ENCODE data around the gene FBXO47.
A peak's percentile ranks its signal among the peaks of the same experiment; 100 is the strongest.
"Not testable (repeated sequence)": the region's sequence is repeated elsewhere in the genome, so short reads cannot be mapped to it uniquely, and the experiment has no call there.

FBXO47 gene

DNA sequence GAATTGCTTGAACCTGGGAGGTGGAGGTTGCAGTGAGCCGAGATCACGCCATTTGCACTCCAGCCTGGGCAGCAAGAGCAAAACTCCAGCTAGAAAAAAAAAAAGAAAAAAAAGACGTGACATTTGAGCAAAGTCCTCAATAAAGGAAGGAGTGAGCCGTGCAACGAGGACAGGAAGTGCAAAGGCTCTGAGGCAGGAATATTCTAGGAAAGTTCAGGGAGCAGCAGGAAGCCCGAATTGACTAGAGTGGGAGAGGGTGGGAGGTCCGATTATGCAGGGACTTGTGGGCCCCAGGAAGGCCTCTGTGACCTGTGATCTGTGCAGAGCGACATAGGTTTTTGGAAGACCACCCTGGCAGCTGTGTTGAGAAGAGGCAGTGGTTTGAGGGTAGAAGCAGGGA, 50.4 kb downstream of the FBXO47 start:
- no peak overlapping the region for H3K4me3 ChIP-seq (ENCODE audit: low read depth in 1 of 5, low read length in 5 of 5)
- H3K27me3 ChIP-seq (ENCODE audit: control insufficient read depth in 5 of 5, insufficient read depth in 4 of 5, low read length in 5 of 5), result no peaks in the 10 kb centered on the region
- no peaks in the 10 kb centered on the region for H3K9me3 ChIP-seq (ENCODE audit: control insufficient read depth in 5 of 5, low read length in 5 of 5)
- H3K36me3 ChIP-seq (ENCODE audit: control insufficient read depth in 5 of 5, insufficient read depth in 5 of 5, low read length in 5 of 5), result peaks cover 0 to 79% (median 66%) of the 10 kb centered on the region in 5 donors
- no peak overlapping the region for H3K27ac ChIP-seq (ENCODE audit: low read depth, low read length)
- H3K4me1 ChIP-seq (ENCODE audit: control insufficient read depth in 5 of 5, insufficient read depth in 5 of 5, low read length in 5 of 5), result peaks cover 14 to 69% (median 58%) of the 10 kb centered on the region in 5 donors
- H3K9ac ChIP-seq (ENCODE audit: low read length in 5 of 5), result no peak overlapping the region

DNA sequence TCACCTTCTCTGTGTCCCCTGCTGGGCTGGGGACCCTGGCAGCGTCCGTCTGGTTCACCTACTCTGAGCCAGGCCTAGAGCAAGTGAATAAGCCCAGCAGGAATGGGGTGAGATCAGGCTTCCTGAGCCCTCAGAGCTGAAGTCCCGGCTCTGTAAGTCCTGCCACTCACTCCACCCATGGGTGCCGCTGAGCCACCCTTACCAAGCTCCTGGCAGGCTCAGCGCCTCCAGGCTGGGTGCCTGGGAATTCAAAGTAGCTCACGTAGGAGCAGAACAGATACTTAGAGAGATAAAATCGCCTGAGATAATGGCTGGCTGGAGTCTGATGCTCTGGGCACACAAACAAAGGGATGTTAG, 51.6 kb downstream of the FBXO47 start:
- H3K9ac ChIP-seq (ENCODE audit: low read length in 5 of 5), result no peak overlapping the region
- H3K27me3 ChIP-seq (ENCODE audit: control insufficient read depth in 5 of 5, insufficient read depth in 4 of 5, low read length in 5 of 5), result no peaks in the 10 kb centered on the region
- peaks cover 14 to 62% (median 51%) of the 10 kb centered on the region in 5 donors for H3K4me1 ChIP-seq (ENCODE audit: control insufficient read depth in 5 of 5, insufficient read depth in 5 of 5, low read length in 5 of 5)
- H3K4me3 ChIP-seq (ENCODE audit: low read depth in 1 of 5, low read length in 5 of 5), result no peak overlapping the region
- peaks cover 0 to 88% (median 72%) of the 10 kb centered on the region in 5 donors for H3K36me3 ChIP-seq (ENCODE audit: control insufficient read depth in 5 of 5, insufficient read depth in 5 of 5, low read length in 5 of 5)
- no peaks in the 10 kb centered on the region for H3K9me3 ChIP-seq (ENCODE audit: control insufficient read depth in 5 of 5, low read length in 5 of 5)
- no peak overlapping the region for H3K27ac ChIP-seq (ENCODE audit: low read depth, low read length)

DNA sequence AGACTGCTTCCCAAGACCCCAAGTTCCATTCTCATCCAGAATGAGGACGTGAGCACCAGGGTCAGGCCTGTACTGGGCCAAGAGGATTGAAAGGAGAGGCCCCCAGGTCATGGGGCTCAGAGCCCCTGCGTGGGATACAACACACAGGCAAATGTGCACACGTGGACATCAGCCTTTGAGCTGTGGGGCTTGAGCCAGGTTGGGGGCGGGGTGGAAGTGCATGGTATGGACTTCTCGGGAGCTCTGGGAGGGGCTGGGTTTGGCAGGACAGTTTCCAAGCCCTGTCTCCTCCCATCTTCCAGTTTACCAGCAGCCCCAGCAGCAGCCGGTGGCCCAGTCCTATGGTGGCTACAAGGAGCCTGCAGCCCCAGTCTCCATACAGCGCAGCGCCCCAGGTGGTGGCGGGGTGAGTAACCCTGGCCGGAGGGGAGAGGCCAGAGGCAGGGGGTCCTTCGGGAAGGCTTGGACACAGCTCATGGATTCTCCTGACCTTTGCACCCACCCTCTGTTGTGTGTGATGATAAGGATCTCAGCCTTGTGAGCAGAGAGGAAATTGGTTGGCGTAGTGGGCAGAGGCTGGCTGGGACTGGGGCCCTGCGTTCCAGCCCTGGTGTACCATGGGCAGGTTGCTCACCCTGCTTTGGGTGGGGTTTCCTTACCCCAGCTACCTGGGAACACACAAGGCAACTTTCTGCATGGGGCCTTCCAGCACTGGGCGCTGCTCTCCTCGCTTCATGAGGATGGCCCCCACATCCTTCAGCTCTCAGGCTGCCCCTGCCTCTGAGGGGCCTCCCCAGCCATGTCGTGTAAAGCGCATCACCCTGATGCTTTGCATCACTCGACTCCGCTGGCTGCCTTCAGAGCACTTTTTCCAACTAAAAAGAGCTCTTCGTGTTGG, 52.2 kb downstream of the FBXO47 start:
- Histone ChIP-seq H3K4me1 (ENCODE audit: control insufficient read depth in 5 of 5, insufficient read depth in 5 of 5, low read length in 5 of 5) (peaks cover 14 to 56% (median 45%) of the 10 kb centered on the region in 5 donors), H3K9ac (ENCODE audit: low read length in 5 of 5) (no peak overlapping the region), H3K27me3 (ENCODE audit: control insufficient read depth in 5 of 5, insufficient read depth in 4 of 5, low read length in 5 of 5) (no peaks in the 10 kb centered on the region), H3K27ac (ENCODE audit: low read depth, low read length) (no peak overlapping the region), H3K9me3 (ENCODE audit: control insufficient read depth in 5 of 5, low read length in 5 of 5) (no peaks in the 10 kb centered on the region), H3K36me3 (ENCODE audit: control insufficient read depth in 5 of 5, insufficient read depth in 5 of 5, low read length in 5 of 5) (peaks cover 0 to 83% (median 68%) of the 10 kb centered on the region in 5 donors), H3K4me3 (ENCODE audit: low read depth in 1 of 5, low read length in 5 of 5) (no peak overlapping the region)

DNA sequence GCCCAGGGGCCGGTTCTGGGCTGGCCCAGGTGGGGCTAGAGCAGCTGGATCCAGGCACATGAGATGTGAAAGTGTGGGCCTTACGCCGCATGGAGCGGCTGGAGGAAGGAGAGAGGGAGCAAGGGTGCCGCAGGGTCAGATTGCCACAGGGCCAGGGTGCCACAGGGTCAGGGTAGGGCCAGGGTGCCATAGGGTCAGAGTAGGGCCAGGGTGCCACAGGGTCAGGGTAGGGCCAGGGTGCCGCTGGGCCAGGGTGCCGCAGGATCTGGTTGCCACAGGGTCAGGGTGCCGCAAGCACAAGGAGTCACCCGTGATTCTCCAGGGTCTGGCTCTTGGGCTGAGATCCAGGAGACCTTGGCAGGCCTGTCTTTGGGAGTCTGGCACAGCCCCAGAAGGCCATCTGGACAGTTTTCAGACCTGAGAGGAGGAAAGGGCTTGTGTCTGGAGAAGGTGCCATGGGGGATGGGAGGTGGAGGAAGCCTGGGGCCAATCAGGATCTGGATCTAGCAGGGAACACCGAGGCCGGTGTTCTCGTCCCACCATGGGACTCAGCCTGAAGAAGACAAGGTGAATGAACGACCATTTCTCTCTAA, 54.9 kb downstream of the FBXO47 start:
- peak overlapping the region in 3 of 5 donors; percentile 13 to 32 (median 28) for H3K9ac ChIP-seq (ENCODE audit: low read length in 5 of 5)
- no peaks in the 10 kb centered on the region for H3K27me3 ChIP-seq (ENCODE audit: control insufficient read depth in 5 of 5, insufficient read depth in 4 of 5, low read length in 5 of 5)
- peaks cover 13 to 62% (median 54%) of the 10 kb centered on the region in 5 donors for H3K4me1 ChIP-seq (ENCODE audit: control insufficient read depth in 5 of 5, insufficient read depth in 5 of 5, low read length in 5 of 5)
- H3K27ac ChIP-seq (ENCODE audit: low read depth, low read length), result peak overlapping the region; percentile 59
- peaks cover 0 to 74% (median 53%) of the 10 kb centered on the region in 5 donors for H3K36me3 ChIP-seq (ENCODE audit: control insufficient read depth in 5 of 5, insufficient read depth in 5 of 5, low read length in 5 of 5)
- H3K9me3 ChIP-seq (ENCODE audit: control insufficient read depth in 5 of 5, low read length in 5 of 5), result no peaks in the 10 kb centered on the region
- H3K4me3 ChIP-seq (ENCODE audit: low read depth in 1 of 5, low read length in 5 of 5), result peak overlapping the region in 2 of 5 donors; percentile 23 to 25

DNA sequence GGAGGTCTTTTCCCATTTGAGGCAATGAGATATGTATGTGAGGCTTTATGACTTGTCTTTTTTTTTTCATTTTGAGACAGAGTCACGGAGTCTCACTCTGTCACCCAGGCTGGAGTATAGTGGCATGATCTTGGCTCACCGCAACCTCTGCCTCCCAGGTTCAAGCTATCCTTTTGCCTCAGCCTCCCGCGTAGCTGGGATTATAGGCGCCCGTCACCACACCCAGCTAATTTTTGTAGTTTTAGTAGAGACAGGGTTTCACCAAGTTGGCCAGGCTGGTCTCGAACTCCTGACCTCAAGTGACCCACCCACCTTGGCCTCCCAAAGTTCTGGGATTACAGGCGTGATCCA, 55.5 kb downstream of the FBXO47 start:
- H3K36me3 ChIP-seq (ENCODE audit: control insufficient read depth in 5 of 5, insufficient read depth in 5 of 5, low read length in 5 of 5), result peaks cover 0 to 73% (median 47%) of the 10 kb centered on the region in 5 donors
- H3K9me3 ChIP-seq (ENCODE audit: control insufficient read depth in 5 of 5, low read length in 5 of 5); H3K4me3 ChIP-seq (ENCODE audit: low read depth in 1 of 5, low read length in 5 of 5); H3K27me3 ChIP-seq (ENCODE audit: control insufficient read depth in 5 of 5, insufficient read depth in 4 of 5, low read length in 5 of 5): not testable (repeated sequence)
- peak overlapping the region; percentile 59 for H3K27ac ChIP-seq (ENCODE audit: low read depth, low read length)
- peak overlapping the region in 1 of 5 donors; percentile 41 for H3K9ac ChIP-seq (ENCODE audit: low read length in 5 of 5)
- H3K4me1 ChIP-seq (ENCODE audit: control insufficient read depth in 5 of 5, insufficient read depth in 5 of 5, low read length in 5 of 5), result peaks cover 14 to 69% (median 60%) of the 10 kb centered on the region in 5 donors

DNA sequence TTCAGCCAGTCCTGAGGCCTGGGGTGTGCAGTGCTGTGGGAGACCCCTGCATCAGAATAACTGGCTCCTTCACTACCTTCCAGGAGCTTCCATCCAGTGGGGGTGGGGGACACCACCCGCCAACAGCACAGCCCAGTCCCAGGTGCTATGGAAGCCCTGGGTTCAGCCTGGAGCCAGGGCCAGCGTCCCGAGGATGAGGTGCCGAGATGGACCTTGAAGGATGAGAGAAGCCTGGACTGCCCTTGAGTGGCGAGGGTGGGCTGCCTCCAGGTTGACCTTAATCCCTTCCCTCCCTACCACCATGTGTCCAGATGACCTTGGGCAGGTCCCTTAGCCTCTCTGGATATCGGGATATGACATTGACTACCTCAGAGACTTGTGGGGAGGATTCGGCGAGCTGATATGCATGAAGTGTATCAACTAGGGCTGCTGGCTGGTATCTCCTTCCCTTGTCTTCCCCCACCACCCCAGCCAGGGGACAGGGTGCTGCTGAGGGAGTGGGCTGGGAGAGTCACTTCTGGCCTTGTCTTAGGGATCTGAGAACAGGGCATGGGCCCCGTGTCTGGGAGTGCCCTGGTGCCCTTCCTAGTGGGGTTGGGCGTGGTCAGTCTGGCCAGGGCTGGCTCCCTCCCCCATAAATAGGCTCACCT, 56.0 kb downstream of the FBXO47 start:
- Histone ChIP-seq H3K9me3 (ENCODE audit: control insufficient read depth in 5 of 5, low read length in 5 of 5) (no peaks in the 10 kb centered on the region), H3K36me3 (ENCODE audit: control insufficient read depth in 5 of 5, insufficient read depth in 5 of 5, low read length in 5 of 5) (peaks cover 0 to 71% (median 45%) of the 10 kb centered on the region in 5 donors), H3K4me1 (ENCODE audit: control insufficient read depth in 5 of 5, insufficient read depth in 5 of 5, low read length in 5 of 5) (peaks cover 14 to 72% (median 65%) of the 10 kb centered on the region in 5 donors), H3K27ac (ENCODE audit: low read depth, low read length) (peak overlapping the region; percentile 59), H3K27me3 (ENCODE audit: control insufficient read depth in 5 of 5, insufficient read depth in 4 of 5, low read length in 5 of 5) (no peaks in the 10 kb centered on the region), H3K9ac (ENCODE audit: low read length in 5 of 5) (peak overlapping the region in 1 of 5 donors; percentile 41), H3K4me3 (ENCODE audit: low read depth in 1 of 5, low read length in 5 of 5) (no peak overlapping the region)

DNA sequence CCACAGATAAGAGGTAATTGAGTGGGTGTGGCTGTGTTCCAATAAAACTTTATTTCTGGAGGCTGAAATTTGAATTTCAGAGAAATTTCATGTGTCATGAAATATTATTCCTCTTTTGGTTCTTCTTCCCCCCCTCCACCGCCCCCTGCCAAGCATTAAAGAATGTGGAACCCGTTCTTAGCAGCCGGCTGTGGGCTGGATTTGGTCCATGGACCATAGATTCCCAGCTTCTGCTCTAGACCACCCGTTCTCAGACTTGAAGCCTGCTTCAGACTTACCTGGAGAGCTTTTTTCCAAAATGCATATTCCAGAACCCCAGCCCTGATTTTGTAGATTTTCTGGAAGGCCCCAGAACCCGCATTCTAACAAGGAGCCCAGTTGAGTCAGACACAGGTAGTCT, 56.9 kb downstream of the FBXO47 start:
- H3K4me1 ChIP-seq (ENCODE audit: control insufficient read depth in 5 of 5, insufficient read depth in 5 of 5, low read length in 5 of 5), result peaks cover 14 to 73% (median 68%) of the 10 kb centered on the region in 5 donors
- no peaks in the 10 kb centered on the region for H3K9me3 ChIP-seq (ENCODE audit: control insufficient read depth in 5 of 5, low read length in 5 of 5)
- no peak overlapping the region for H3K27ac ChIP-seq (ENCODE audit: low read depth, low read length)
- H3K4me3 ChIP-seq (ENCODE audit: low read depth in 1 of 5, low read length in 5 of 5), result no peak overlapping the region
- no peaks in the 10 kb centered on the region for H3K27me3 ChIP-seq (ENCODE audit: control insufficient read depth in 5 of 5, insufficient read depth in 4 of 5, low read length in 5 of 5)
- no peak overlapping the region for H3K9ac ChIP-seq (ENCODE audit: low read length in 5 of 5)
- H3K36me3 ChIP-seq (ENCODE audit: control insufficient read depth in 5 of 5, insufficient read depth in 5 of 5, low read length in 5 of 5), result peaks cover 0 to 64% (median 36%) of the 10 kb centered on the region in 5 donors

DNA sequence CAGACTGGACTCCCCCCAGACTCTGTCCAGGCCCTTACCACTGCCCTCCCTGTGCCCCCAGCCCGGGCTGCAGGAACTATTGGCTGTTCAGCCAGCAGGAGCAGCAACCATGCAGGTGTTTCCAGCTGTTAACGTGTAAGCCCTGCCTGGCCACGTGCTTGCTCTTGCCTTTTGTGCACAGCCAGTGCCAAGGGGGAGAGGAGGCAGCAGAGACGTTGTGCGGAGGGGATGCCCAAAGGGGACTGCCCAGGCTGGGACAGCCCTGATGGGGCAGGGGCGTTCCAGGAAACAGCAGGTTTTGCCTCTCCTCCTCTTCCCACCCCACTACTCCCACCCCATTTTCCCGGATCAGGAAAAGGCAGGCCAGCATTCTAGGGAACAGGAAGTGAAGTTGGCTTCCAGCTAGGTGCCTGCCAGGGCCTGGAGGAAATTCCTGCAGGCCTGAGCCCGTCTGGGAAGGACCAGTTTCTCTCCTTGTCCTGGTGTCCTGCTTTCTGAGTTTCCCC, 58.5 kb downstream of the FBXO47 start:
- Histone ChIP-seq H3K4me3 (ENCODE audit: low read depth in 1 of 5, low read length in 5 of 5) (peak overlapping the region in 1 of 5 donors; percentile 6), H3K9me3 (ENCODE audit: control insufficient read depth in 5 of 5, low read length in 5 of 5) (no peaks in the 10 kb centered on the region), H3K9ac (ENCODE audit: low read length in 5 of 5) (peak overlapping the region in 1 of 5 donors; percentile 60), H3K27ac (ENCODE audit: low read depth, low read length) (peak overlapping the region; percentile 81), H3K36me3 (ENCODE audit: control insufficient read depth in 5 of 5, insufficient read depth in 5 of 5, low read length in 5 of 5) (peaks cover 0 to 57% (median 24%) of the 10 kb centered on the region in 5 donors), H3K4me1 (ENCODE audit: control insufficient read depth in 5 of 5, insufficient read depth in 5 of 5, low read length in 5 of 5) (peaks cover 8 to 62% (median 56%) of the 10 kb centered on the region in 5 donors), H3K27me3 (ENCODE audit: control insufficient read depth in 5 of 5, insufficient read depth in 4 of 5, low read length in 5 of 5) (no peaks in the 10 kb centered on the region)

DNA sequence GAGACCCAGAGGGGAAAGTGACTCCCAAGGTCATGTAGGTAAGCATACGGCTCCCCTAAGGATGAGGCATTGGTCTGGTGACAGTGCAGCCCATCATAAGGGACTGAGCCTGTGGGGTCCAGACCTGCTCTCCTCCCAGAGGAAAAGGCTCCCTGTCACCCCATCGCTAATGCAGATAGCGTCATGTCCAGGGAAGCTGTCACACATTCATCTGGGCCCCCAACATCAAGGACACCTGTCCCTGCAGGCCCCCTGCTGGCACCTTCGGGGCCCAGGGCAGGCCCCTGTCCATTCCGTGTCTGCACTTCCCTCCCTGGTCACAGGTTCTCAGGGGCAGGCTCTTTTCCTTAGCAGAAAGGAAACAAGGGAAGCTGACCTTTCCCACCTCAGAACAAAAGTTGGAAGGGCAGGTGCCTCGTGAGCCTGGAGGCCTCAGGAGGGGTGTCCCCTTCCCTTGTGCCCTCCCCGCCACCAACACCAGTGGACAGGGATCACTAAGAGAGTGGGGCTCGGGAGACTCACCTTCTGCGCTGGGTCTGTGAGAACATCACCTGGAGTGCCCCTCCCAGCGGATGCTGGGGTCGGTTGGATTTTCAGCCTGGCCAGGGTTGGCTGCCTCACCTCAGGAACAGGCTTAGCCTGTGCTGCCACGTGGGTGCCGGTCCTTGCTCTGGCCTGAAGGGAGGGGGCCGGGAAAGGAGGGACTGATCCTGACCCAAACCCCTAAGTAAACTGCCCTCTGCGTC, 59.1 kb downstream of the FBXO47 start:
- Histone ChIP-seq H3K9me3 (ENCODE audit: control insufficient read depth in 5 of 5, low read length in 5 of 5) (no peaks in the 10 kb centered on the region), H3K9ac (ENCODE audit: low read length in 5 of 5) (peak overlapping the region in 3 of 5 donors; percentile 3 to 60 (median 45)), H3K4me3 (ENCODE audit: low read depth in 1 of 5, low read length in 5 of 5) (peak overlapping the region in 1 of 5 donors; percentile 6), H3K4me1 (ENCODE audit: control insufficient read depth in 5 of 5, insufficient read depth in 5 of 5, low read length in 5 of 5) (peaks cover 6 to 63% (median 56%) of the 10 kb centered on the region in 5 donors), H3K27ac (ENCODE audit: low read depth, low read length) (peak overlapping the region; percentile 81), H3K27me3 (ENCODE audit: control insufficient read depth in 5 of 5, insufficient read depth in 4 of 5, low read length in 5 of 5) (no peaks in the 10 kb centered on the region), H3K36me3 (ENCODE audit: control insufficient read depth in 5 of 5, insufficient read depth in 5 of 5, low read length in 5 of 5) (peaks cover 0 to 58% (median 22%) of the 10 kb centered on the region in 5 donors)

Measured in subcutaneous abdominal adipose tissue (tissue), 5 donors.